Neural progenitor cell (in vitro differentiated cells): ENCODE measurements around the gene SRPK3. TPM values are rescaled to one million over a fixed set of nuclear protein-coding genes. Genes with fewer than 3 reads are reported as not detected.
A peak's percentile ranks its signal among the peaks of the same experiment; 100 is the strongest.

Source experiments
- DNase-seq: peaks from one replicate; pipeline ENCODE4 v3.0.0-alpha.2; 2016; ENCODE audit warnings: low spot score
- H2AFZ ChIP-seq: fragments of 200-600 bp; sonication (generic); replicated peaks from 2 replicates; pipeline ENCODE4 v1.6.1; 2016; ENCODE audit warnings: antibody characterized with exemption
- H3F3A ChIP-seq: fragments of 200-600 bp; sonication (generic); 2 replicates; pipeline ENCODE4 v1.6.1; 2016; ENCODE audit warnings: antibody characterized with exemption, low read depth
- H3K27ac ChIP-seq: fragments of 200-600 bp; sonication (generic); 2 replicates; pipeline ENCODE4 v1.5.1; 2016; ENCODE audit warnings: mild to moderate bottlenecking
- H3K27me3 ChIP-seq: fragments of 200-600 bp; sonication (generic); 2 replicates; pipeline ENCODE4 v1.6.1; 2016; ENCODE audit warnings: mild to moderate bottlenecking, moderate library complexity
- H3K36me3 ChIP-seq: fragments of 200-600 bp; sonication (generic); 2 replicates; pipeline ENCODE4 v1.5.1; 2016
- H3K4me1 ChIP-seq: fragments of 200-600 bp; sonication (generic); 2 replicates; pipeline ENCODE4 v1.6.1; 2016; ENCODE audit warnings: mixed run types
- H3K4me2 ChIP-seq: fragments of 200-600 bp; sonication (generic); 2 replicates; pipeline ENCODE4 v1.6.1; 2016
- H3K4me3 ChIP-seq: fragments of 200-600 bp; sonication (generic); 2 replicates; pipeline ENCODE4 v1.5.1; 2016
- H3K79me2 ChIP-seq: fragments of 200-600 bp; sonication (generic); 2 replicates; pipeline ENCODE4 v1.6.1; 2016; ENCODE audit warnings: low read depth
- H3K9ac ChIP-seq: fragments of 200-600 bp; sonication (generic); 2 replicates; pipeline ENCODE4 v1.6.1; 2016
- H3K9me3 ChIP-seq: fragments of 200-600 bp; sonication (generic); 2 replicates; pipeline ENCODE4 v1.5.1; 2016; ENCODE audit warnings: low read depth
- H4K20me1 ChIP-seq: fragments of 200-600 bp; sonication (generic); 2 replicates; pipeline ENCODE4 v1.6.1; 2016; ENCODE audit warnings: low read depth
- H3K27ac Mint-ChIP-seq: 3 replicates; pipeline ENCODE4 v1.8.0; 2021; ENCODE audit warnings: mixed read lengths
- H3K27me3 Mint-ChIP-seq: 2 replicates; pipeline ENCODE4 v1.8.0; 2022; ENCODE audit warnings: low read depth, mild to moderate bottlenecking, inconsistent platforms, moderate library complexity, mixed read lengths; ENCODE audit not compliant: insufficient read depth
- H3K36me3 Mint-ChIP-seq: 3 replicates; pipeline ENCODE4 v1.8.0; 2021; ENCODE audit warnings: mixed read lengths
- H3K4me1 Mint-ChIP-seq: 3 replicates; pipeline ENCODE4 v1.8.0; 2021; ENCODE audit warnings: mixed read lengths
- H3K4me3 Mint-ChIP-seq: 3 replicates; pipeline ENCODE4 v1.8.0; 2021; ENCODE audit warnings: mild to moderate bottlenecking, moderate library complexity, mixed read lengths
- H3K9me3 Mint-ChIP-seq: 3 replicates; pipeline ENCODE4 v1.8.0; 2020; ENCODE audit warnings: mixed read lengths
- CTCF ChIP-seq: fragments of 200-600 bp; sonication (generic); IDR thresholded peaks from 2 replicates; pipeline ENCODE4 v1.5.1; 2017; ENCODE audit warnings: antibody characterized with exemption, mild to moderate bottlenecking
- EZH2 ChIP-seq: fragments of 200-600 bp; sonication (generic); IDR thresholded peaks from 2 replicates; pipeline ENCODE4 v1.6.1; 2017; ENCODE audit warnings: antibody characterized with exemption, mild to moderate bottlenecking, moderate library complexity
- EZH2phosphoT487 ChIP-seq: fragments of 200-600 bp; sonication (generic); IDR thresholded peaks from 2 replicates; pipeline ENCODE4 v1.6.1; 2017; ENCODE audit warnings: antibody characterized with exemption
- total RNA-seq: library from RNA; depleted of rRNA; stranded (reverse); fragments of >200 nt; gene quantifications from 2 replicates; pipeline ENCODE4 v1.2.3, GENCODE V29; 2015; ENCODE audit warnings: low replicate concordance

The SRPK3 gene
- total RNA-seq, 1 donor from 2014 or later, result not detected

DNA sequence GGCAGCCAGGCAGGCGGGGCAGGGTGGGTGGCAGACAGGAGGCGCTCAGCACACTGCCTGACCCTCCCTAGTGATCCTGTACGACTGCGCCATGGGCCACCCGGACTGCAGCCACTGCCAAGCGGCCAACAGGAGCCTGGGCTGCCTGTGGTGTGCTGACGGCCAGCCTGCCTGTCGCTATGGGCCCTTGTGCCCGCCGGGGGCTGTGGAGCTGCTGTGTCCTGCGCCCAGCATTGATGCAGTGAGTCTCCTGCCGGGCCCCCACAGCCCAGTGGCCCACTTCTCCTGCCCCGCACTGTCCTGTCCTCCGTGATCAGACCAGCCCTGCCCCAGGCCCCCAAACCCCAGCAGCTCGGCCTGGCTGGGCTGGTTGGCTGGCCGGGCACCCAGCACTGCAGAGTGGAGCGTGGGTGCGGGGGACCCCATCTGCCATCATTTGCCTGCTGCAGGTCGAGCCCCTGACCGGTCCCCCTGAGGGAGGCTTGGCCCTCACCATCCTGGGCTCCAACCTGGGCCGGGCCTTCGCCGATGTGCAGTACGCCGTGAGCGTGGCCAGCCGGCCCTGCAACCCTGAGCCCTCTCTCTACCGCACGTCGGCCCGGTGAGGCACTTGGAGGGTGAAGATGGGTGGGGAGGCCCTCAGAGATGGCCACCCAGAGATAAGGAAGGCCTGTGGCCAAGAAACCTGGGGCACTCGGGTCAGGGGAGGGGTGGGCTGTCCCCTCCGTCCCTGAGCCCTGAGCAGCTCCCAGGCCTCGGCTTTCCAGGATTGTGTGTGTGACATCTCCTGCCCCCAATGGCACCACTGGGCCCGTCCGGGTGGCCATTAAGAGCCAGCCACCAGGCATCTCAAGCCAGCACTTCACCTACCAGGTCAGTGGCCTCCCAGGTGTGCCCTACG, 9.2 kb upstream of the SRPK3 start:
- Histone ChIP-seq H3K36me3 (no peaks in the 10 kb centered on the region), H3K79me2 (no peaks in the 10 kb centered on the region), H2AFZ (no peak overlapping the region), H3K9ac (no peak overlapping the region), H3K4me3 (no peak overlapping the region), H3K27me3 (no peaks in the 10 kb centered on the region), H3K27ac (no peak overlapping the region), H3F3A (no peaks in the 10 kb centered on the region), H3K9me3 (no peaks in the 10 kb centered on the region), H3K4me2 (no peak overlapping the region), H3K4me1 (no peaks in the 10 kb centered on the region), H4K20me1 (no peaks in the 10 kb centered on the region)
- H3K4me1 Mint-ChIP-seq, result peaks cover 2% of the 10 kb centered on the region
- H3K9me3 Mint-ChIP-seq, result peaks cover 4% of the 10 kb centered on the region
- TF ChIP-seq EZH2, result no peak
- H3K36me3 Mint-ChIP-seq, result no peaks in the 10 kb centered on the region
- H3K4me3 Mint-ChIP-seq, result no peak overlapping the region
- H3K27me3 Mint-ChIP-seq, result peaks cover 2% of the 10 kb centered on the region
- DNase-seq, result no peak
- peak overlapping the region; percentile 50 for H3K27ac Mint-ChIP-seq

- Histone ChIP-seq H3K4me3 (no peak overlapping the region), H3K27ac (no peak overlapping the region), H3K9me3 (no peaks in the 10 kb centered on the region), H2AFZ (no peak overlapping the region), H3K4me2 (no peak overlapping the region), H3K79me2 (no peaks in the 10 kb centered on the region), H3K36me3 (no peaks in the 10 kb centered on the region), H3F3A (no peaks in the 10 kb centered on the region), H3K9ac (no peak overlapping the region), H3K4me1 (no peaks in the 10 kb centered on the region), H3K27me3 (no peaks in the 10 kb centered on the region), H4K20me1 (no peaks in the 10 kb centered on the region)
- H3K27ac Mint-ChIP-seq, result peak overlapping the region; percentile 50
- TF ChIP-seq EZH2, result no peak
- TF ChIP-seq EZH2phosphoT487, result no peak
- TF ChIP-seq CTCF, result no peak
- H3K36me3 Mint-ChIP-seq, result no peaks in the 10 kb centered on the region
- no peak overlapping the region for H3K4me3 Mint-ChIP-seq
- peaks cover 2% of the 10 kb centered on the region for H3K27me3 Mint-ChIP-seq
- peaks cover 4% of the 10 kb centered on the region for H3K9me3 Mint-ChIP-seq
- no peak for DNase-seq
- H3K4me1 Mint-ChIP-seq, result no peaks in the 10 kb centered on the region
These were observed 8.3 kb upstream of the SRPK3 start for GRCh38 chrX:153772316-153773217.

- no peak for DNase-seq
- H3K79me2 ChIP-seq, result no peaks in the 10 kb centered on the region
- H2AFZ ChIP-seq, result no peak overlapping the region
- no peak overlapping the region for H3K27ac Mint-ChIP-seq
- no peak overlapping the region for H3K4me3 Mint-ChIP-seq
- H3K4me1 Mint-ChIP-seq, result no peaks in the 10 kb centered on the region
- H3K27me3 Mint-ChIP-seq, result peaks cover 2% of the 10 kb centered on the region
- no peaks in the 10 kb centered on the region for H3K27me3 ChIP-seq
- no peaks in the 10 kb centered on the region for H3F3A ChIP-seq
- H3K36me3 Mint-ChIP-seq, result no peaks in the 10 kb centered on the region
- H3K27ac ChIP-seq, result no peak overlapping the region
- TF ChIP-seq CTCF (no peak), EZH2phosphoT487 (no peak), EZH2 (no peak)
- H3K9me3 ChIP-seq, result no peaks in the 10 kb centered on the region
- H3K4me1 ChIP-seq, result no peaks in the 10 kb centered on the region
- H3K9me3 Mint-ChIP-seq, result peaks cover 5% of the 10 kb centered on the region
- H3K4me2 ChIP-seq, result no peak overlapping the region
- H3K4me3 ChIP-seq, result no peak overlapping the region
- no peak overlapping the region for H3K9ac ChIP-seq
- H3K36me3 ChIP-seq, result no peaks in the 10 kb centered on the region
- H4K20me1 ChIP-seq, result no peaks in the 10 kb centered on the region
These were observed 7.6 kb upstream of the SRPK3 start for GRCh38 chrX:153773218-153773611.
